Mesenchymal stem cell (in vitro differentiated cells and primary cell): ENCODE results near the gene CCNE1.
A peak's percentile ranks its signal among the peaks of the same experiment; 100 is the strongest.

Experiments used
- DNase-seq: peaks from one replicate; pipeline ENCODE4 v3.0.0-alpha.2; 2013
- H2AFZ ChIP-seq: one replicate; pipeline ENCODE4 v1.6.1; 2013; ENCODE audit warnings: low read depth, mild to moderate bottlenecking, control low read depth, inconsistent platforms, low read length, moderate library complexity
- H2AK5ac ChIP-seq: 2 replicates; pipeline ENCODE4 v1.6.1; 2013; ENCODE audit warnings: low read length, moderate library complexity, mild to moderate bottlenecking, inconsistent platforms; ENCODE audit not compliant: severe bottlenecking
- H2BK120ac ChIP-seq: one replicate; pipeline ENCODE4 v1.6.1; 2013; ENCODE audit warnings: low read depth, mild to moderate bottlenecking, inconsistent platforms, low read length, moderate library complexity
- H2BK12ac ChIP-seq, 2 experiments: one replicate each; pipeline ENCODE4 v1.6.1; 2013; ENCODE audit warnings: inconsistent platforms in 2 of 2, low read length in 2 of 2, mild to moderate bottlenecking in 2 of 2, moderate library complexity in 2 of 2, control low read depth in 1 of 2
- H2BK15ac ChIP-seq: one replicate; pipeline ENCODE4 v1.6.1; 2013; ENCODE audit warnings: mild to moderate bottlenecking, low read depth, inconsistent platforms; ENCODE audit not compliant: poor library complexity, severe bottlenecking
- H2BK5ac ChIP-seq: 2 replicates; pipeline ENCODE4 v1.6.1; 2013; ENCODE audit warnings: low read depth, mild to moderate bottlenecking, low read length, control low read depth, inconsistent platforms; ENCODE audit not compliant: poor library complexity, severe bottlenecking
- H3K14ac ChIP-seq, 2 experiments: one replicate each; pipeline ENCODE4 v1.6.1; 2013; ENCODE audit warnings: inconsistent platforms in 2 of 2, low read length in 2 of 2, control low read depth in 1 of 2, mild to moderate bottlenecking in 1 of 2, moderate library complexity in 1 of 2
- H3K18ac ChIP-seq, 2 experiments: one replicate each; pipeline ENCODE4 v1.6.1; 2013; ENCODE audit warnings: inconsistent platforms in 2 of 2, low read length in 2 of 2, control low read depth in 1 of 2, low read depth in 1 of 2, mild to moderate bottlenecking in 1 of 2
- H3K23ac ChIP-seq, 2 experiments: one replicate each; pipeline ENCODE4 v1.6.1; 2013; ENCODE audit warnings: inconsistent platforms in 2 of 2, low read length in 2 of 2, mild to moderate bottlenecking in 2 of 2, moderate library complexity in 2 of 2, control low read depth in 1 of 2
- H3K27ac ChIP-seq: 2 replicates; pipeline ENCODE4 v1.5.1; 2013; ENCODE audit warnings: mild to moderate bottlenecking, moderate library complexity, low read length, control low read depth, inconsistent platforms; ENCODE audit not compliant: poor library complexity, severe bottlenecking
- H3K27me3 ChIP-seq, 2 experiments: 2 replicates each; pipeline versions ENCODE4 v1.6.1 to v1.7.0; 2013; ENCODE audit warnings: low read length in 2 of 2, mild to moderate bottlenecking in 2 of 2, moderate library complexity in 2 of 2, control low read depth in 1 of 2, inconsistent platforms in 1 of 2; ENCODE audit not compliant: control insufficient read depth in 1 of 2, insufficient read depth in 1 of 2
- H3K36me3 ChIP-seq, 2 experiments: 2 replicates each; pipeline versions ENCODE4 v1.6.1 to v1.7.0; 2013; ENCODE audit warnings: low read length in 2 of 2, control low read depth in 1 of 2, inconsistent platforms in 1 of 2, low read depth in 1 of 2, mild to moderate bottlenecking in 1 of 2; ENCODE audit not compliant: insufficient read depth in 2 of 2, control insufficient read depth in 1 of 2
- H3K4ac ChIP-seq, 2 experiments: one replicate each; pipeline ENCODE4 v1.6.1; 2013; ENCODE audit warnings: inconsistent platforms in 2 of 2, low read length in 2 of 2, mild to moderate bottlenecking in 2 of 2, moderate library complexity in 2 of 2, control low read depth in 1 of 2, low read depth in 1 of 2
- H3K4me1 ChIP-seq: 2 replicates; pipeline ENCODE4 v1.6.1; 2013; ENCODE audit warnings: low read depth, low read length, control low read depth; ENCODE audit not compliant: control insufficient read depth, insufficient read depth
- H3K4me2 ChIP-seq: 2 replicates; pipeline ENCODE4 v1.6.1; 2013; ENCODE audit warnings: low read length, mild to moderate bottlenecking, inconsistent platforms; ENCODE audit not compliant: poor library complexity, severe bottlenecking
- H3K4me3 ChIP-seq, 2 experiments: 2 replicates each; pipeline versions ENCODE4 v1.5.1 to v1.7.0; 2013; ENCODE audit warnings: low read length in 2 of 2, mild to moderate bottlenecking in 2 of 2, control low read depth in 1 of 2, low read depth in 1 of 2; ENCODE audit not compliant: insufficient read depth in 1 of 2
- H3K79me1 ChIP-seq: replicated peaks from 2 replicates; pipeline ENCODE4 v1.6.1; 2013; ENCODE audit warnings: mild to moderate bottlenecking, control low read depth, low read length, inconsistent platforms; ENCODE audit not compliant: poor library complexity, severe bottlenecking
- H3K9ac ChIP-seq: 2 replicates; pipeline ENCODE4 v1.7.0; 2013; ENCODE audit warnings: mild to moderate bottlenecking, low read length, moderate library complexity
- H3K9me3 ChIP-seq: 2 replicates; pipeline ENCODE4 v1.7.0; 2013; ENCODE audit warnings: mild to moderate bottlenecking, low read length; ENCODE audit not compliant: control insufficient read depth
- H4K8ac ChIP-seq: one replicate; pipeline ENCODE4 v1.6.1; 2013; ENCODE audit warnings: inconsistent platforms, mild to moderate bottlenecking, low read length, moderate library complexity
- H4K91ac ChIP-seq: one replicate; pipeline ENCODE4 v1.6.1; 2013; ENCODE audit warnings: mild to moderate bottlenecking, low read length, inconsistent platforms
- WGBS: methylation state at CpG from one replicate; pipeline ENCODE4 v1.1.7; 2013; ENCODE audit warnings: mixed read lengths; 5-methylcytosine and 5-hydroxymethylcytosine counted together

Gene CCNE1

GRCh38 chr19:29845574-29846176, 33.9 kb downstream of the CCNE1 start:
- peak overlapping the region; percentile 79 for H4K91ac ChIP-seq
- H3K27ac ChIP-seq, result peak overlapping the region; percentile 63
- peak overlapping the region; percentile 57 for H2BK15ac ChIP-seq
- no peak overlapping the region for H3K14ac ChIP-seq
- DNase-seq, result peak; percentile 56
- H3K79me1 ChIP-seq, result no peaks in the 10 kb centered on the region
- peak overlapping the region in 1 of 2 experiments; percentile 74 for H3K18ac ChIP-seq
- H3K23ac ChIP-seq, result no peak overlapping the region
- H3K4me2 ChIP-seq, result peak overlapping the region; percentile 98
- H4K8ac ChIP-seq, result peak overlapping the region; percentile 67
- H2AK5ac ChIP-seq, result no peak overlapping the region
- H2BK5ac ChIP-seq, result no peak overlapping the region
- 4% methylated on average over 22 of the region's 22 CpGs for WGBS
- H2AFZ ChIP-seq, result peak overlapping the region; percentile 74
- no peaks in the 10 kb centered on the region for H3K9me3 ChIP-seq
- peak overlapping the region; percentile 89 for H3K9ac ChIP-seq
- H2BK120ac ChIP-seq, result no peak overlapping the region
- peaks cover 25% of the 10 kb centered on the region for H3K4me1 ChIP-seq
- H3K4me3 ChIP-seq, result peak overlapping the region; percentile 84 to 94
- no peaks in the 10 kb centered on the region for H3K36me3 ChIP-seq
- no peak overlapping the region for H2BK12ac ChIP-seq
- H3K4ac ChIP-seq, result peak overlapping the region in 1 of 2 experiments; percentile 49
- H3K27me3 ChIP-seq, result peaks cover 28 to 40% of the 10 kb centered on the region in 2 experiments

- H3K79me1 ChIP-seq, result no peaks in the 10 kb centered on the region
- no peaks in the 10 kb centered on the region for H3K9me3 ChIP-seq
- H3K27ac ChIP-seq, result no peak overlapping the region
Measured at GRCh38 chr19:29849208-29849607, 37.4 kb downstream of the CCNE1 start.

GRCh38 chr19:29850482-29850881, 38.7 kb downstream of the CCNE1 start:
- no peak overlapping the region for H3K14ac ChIP-seq
- WGBS, result 94% methylated on average over 2 of the region's 2 CpGs
- no peak overlapping the region for H2BK12ac ChIP-seq

More at GRCh38 chr19:29849208-29849607, 37.4 kb downstream of the CCNE1 start:
- no peak overlapping the region for H4K91ac ChIP-seq
- no peak overlapping the region for H3K9ac ChIP-seq
- no peak overlapping the region for H2BK15ac ChIP-seq
- no peak overlapping the region for H3K4me3 ChIP-seq
- no peak overlapping the region for H2AFZ ChIP-seq
- H2BK120ac ChIP-seq, result no peak overlapping the region
- H3K23ac ChIP-seq, result no peak overlapping the region
- peaks cover 5% of the 10 kb centered on the region for H3K4me1 ChIP-seq
- WGBS, result 69% methylated on average over 2 of the region's 2 CpGs
- H2BK12ac ChIP-seq, result no peak overlapping the region
- H2AK5ac ChIP-seq, result no peak overlapping the region
- no peak overlapping the region for H3K4me2 ChIP-seq
- H3K27me3 ChIP-seq, result peaks cover 3 to 26% of the 10 kb centered on the region in 2 experiments
- H4K8ac ChIP-seq, result no peak overlapping the region
- H2BK5ac ChIP-seq, result no peak overlapping the region
- H3K18ac ChIP-seq, result no peak overlapping the region
- no peak overlapping the region for H3K4ac ChIP-seq
- H3K14ac ChIP-seq, result no peak overlapping the region
- H3K36me3 ChIP-seq, result no peaks in the 10 kb centered on the region
- DNase-seq, result no peak

GRCh38 chr19:29851769-29852521, 40.2 kb downstream of the CCNE1 start:
- WGBS, result 80% methylated on average over 1 of the region's 3 CpGs
- H3K4me3 ChIP-seq, result no peak overlapping the region
- H4K8ac ChIP-seq, result no peak overlapping the region
- no peaks in the 10 kb centered on the region for H3K4me1 ChIP-seq
- no peak overlapping the region for H3K4ac ChIP-seq
- H3K36me3 ChIP-seq, result no peaks in the 10 kb centered on the region
- H3K23ac ChIP-seq, result no peak overlapping the region
- H4K91ac ChIP-seq, result no peak overlapping the region
- H2BK5ac ChIP-seq, result no peak overlapping the region
- no peak overlapping the region for H2AK5ac ChIP-seq
- no peak overlapping the region for H2BK15ac ChIP-seq
- no peak overlapping the region for H3K18ac ChIP-seq
- no peaks in the 10 kb centered on the region for H3K9me3 ChIP-seq
- H2BK120ac ChIP-seq, result no peak overlapping the region
- no peak overlapping the region for H3K9ac ChIP-seq
- no peak overlapping the region for H3K27ac ChIP-seq
- H3K79me1 ChIP-seq, result no peaks in the 10 kb centered on the region
- H3K14ac ChIP-seq, result no peak overlapping the region
- no peak overlapping the region for H2BK12ac ChIP-seq
- DNase-seq, result no peak
- no peak overlapping the region for H2AFZ ChIP-seq
- peaks cover 3 to 45% of the 10 kb centered on the region in 2 experiments for H3K27me3 ChIP-seq
- no peak overlapping the region for H3K4me2 ChIP-seq

More at GRCh38 chr19:29850482-29850881, 38.7 kb downstream of the CCNE1 start:
- Histone ChIP-seq H2BK120ac (no peak overlapping the region), H3K4ac (no peak overlapping the region), H4K8ac (no peak overlapping the region), H3K27me3 (peaks cover 3 to 39% of the 10 kb centered on the region in 2 experiments), H4K91ac (no peak overlapping the region), H3K79me1 (no peaks in the 10 kb centered on the region), H3K27ac (no peak overlapping the region), H3K23ac (no peak overlapping the region), H3K18ac (no peak overlapping the region), H3K4me3 (no peak overlapping the region), H3K4me2 (no peak overlapping the region), H3K9me3 (no peaks in the 10 kb centered on the region), H3K4me1 (peaks cover 3% of the 10 kb centered on the region), H3K36me3 (no peaks in the 10 kb centered on the region), H2BK15ac (no peak overlapping the region), H2AFZ (no peak overlapping the region), H3K9ac (no peak overlapping the region), H2BK5ac (no peak overlapping the region), H2AK5ac (no peak overlapping the region)
- DNase-seq, result no peak
